AG20443 (cell line): ENCODE results near the gene CLIC4.
"Not testable (repeated sequence)": the region's sequence is repeated elsewhere in the genome, so short reads cannot be mapped to it uniquely, and the experiment has no call there.

Experiments used
- DNase-seq: peaks from one replicate; pipeline ENCODE4 v3.0.0; 2012; ENCODE audit warnings: low spot score, mixed read lengths

CLIC4 gene

DNA sequence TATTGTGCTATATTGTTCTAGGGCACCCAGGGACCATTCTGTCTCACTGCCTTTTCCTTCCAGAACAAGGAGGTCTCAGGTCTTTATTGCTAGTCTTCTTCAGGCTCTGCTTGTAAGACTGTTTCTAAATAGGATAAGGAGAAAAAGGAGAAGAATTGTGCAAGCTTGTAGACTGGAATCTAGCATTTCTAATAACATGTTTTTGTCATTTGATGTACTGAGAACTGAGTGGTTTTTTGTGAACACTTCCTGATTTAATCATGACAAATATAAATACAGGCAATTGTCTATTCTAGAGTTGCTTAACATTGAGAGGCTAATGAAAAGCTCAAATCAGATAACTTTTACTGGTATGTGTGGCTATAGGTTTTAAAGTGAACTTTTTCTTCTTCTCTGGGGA is 77.6 kb downstream of the CLIC4 start:
- no peak for DNase-seq

DNA sequence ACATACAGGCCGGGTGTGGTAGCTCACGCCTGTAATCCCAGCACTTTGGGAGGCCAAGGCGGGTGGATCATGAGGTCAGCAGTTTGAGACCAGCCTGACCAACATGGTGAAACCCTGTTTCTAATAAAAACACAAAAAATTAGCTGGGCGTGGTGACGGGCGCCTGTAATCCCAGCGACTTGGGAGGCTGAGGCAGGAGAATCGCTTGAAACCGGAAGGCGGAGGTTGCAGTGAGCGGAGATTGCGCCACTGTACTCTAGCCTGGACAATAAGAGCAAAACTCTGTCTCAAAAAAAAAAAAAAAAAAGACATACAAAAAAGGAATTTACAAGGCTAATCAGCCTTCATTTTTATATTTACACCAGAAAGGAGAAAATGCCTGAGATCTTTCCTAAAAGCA is 78.2 kb downstream of the CLIC4 start:
- not testable (repeated sequence) for DNase-seq

DNA sequence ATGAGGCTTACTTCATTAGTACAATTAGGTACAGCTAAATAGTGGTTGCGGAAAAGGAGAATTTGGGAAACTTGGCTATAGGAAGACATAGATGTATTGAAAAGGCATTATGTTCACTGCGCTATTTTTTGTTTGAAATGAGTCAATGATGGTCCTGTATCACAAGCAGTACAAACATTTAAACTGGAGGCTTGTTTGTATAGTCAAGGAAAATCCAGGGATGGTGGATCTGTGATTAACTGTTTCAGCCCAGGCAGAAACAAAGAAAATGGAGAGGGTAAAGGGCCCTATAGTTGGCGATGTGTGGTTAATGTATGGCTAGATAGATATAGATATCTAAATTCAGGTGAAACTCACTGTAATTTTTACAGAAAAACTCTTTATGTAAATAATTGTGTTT is 79.9 kb downstream of the CLIC4 start:
- DNase-seq = no peak

DNA sequence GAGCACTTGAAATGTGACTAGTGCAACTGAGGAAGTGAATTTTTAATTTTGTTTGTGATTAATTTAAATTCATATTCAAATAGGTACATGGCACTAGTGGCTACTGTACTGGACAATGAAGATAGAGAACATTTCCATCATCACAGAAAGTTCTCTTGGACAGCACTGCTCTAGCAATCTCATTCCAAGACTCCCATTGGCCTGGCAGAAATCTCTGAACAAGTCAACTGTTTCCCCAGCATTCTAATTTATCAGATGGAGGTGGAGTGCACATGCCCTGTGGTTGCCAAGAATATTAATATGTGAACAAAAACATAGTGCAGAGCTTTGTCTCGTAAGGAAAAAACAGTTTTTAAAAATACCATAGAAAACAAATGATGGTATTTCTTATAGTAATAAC is 81.3 kb downstream of the CLIC4 start:
- no peak for DNase-seq

DNA sequence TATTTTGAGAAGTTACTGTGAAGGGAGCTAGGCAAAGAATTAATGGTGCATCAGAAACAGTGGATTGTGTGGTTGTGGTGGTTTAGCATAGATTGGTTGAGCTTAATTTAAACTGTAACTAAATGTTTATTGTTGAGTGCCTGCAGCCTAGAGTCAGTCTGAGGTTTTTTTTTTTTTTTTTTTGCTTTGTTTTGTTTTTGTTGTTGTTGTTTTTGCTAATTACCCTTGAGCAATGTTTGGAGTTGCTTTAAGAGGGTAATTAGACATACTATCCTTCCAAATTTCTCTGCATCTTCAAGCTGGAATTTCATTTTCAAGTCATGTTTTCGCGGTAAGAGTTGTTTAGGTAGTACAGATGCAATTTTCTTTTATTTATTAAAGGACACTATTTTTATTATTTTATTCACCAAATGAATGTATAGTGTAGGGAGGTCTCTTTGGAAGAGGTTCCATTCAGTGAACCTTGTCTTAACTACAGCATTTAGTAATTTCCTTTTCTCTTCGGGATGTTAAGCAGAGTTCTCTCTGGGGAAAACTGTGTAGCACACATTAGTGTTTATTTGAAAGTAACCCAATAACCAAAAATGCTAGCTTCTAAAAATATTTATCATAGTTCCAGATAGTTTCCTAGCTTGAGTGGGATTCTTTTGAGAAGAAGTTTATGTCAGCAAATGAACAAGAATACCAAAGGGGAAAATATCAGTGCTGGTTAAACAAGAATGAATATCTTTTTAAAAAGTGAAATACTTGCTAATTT is 82.3 kb downstream of the CLIC4 start:
- DNase-seq = no peak

DNA sequence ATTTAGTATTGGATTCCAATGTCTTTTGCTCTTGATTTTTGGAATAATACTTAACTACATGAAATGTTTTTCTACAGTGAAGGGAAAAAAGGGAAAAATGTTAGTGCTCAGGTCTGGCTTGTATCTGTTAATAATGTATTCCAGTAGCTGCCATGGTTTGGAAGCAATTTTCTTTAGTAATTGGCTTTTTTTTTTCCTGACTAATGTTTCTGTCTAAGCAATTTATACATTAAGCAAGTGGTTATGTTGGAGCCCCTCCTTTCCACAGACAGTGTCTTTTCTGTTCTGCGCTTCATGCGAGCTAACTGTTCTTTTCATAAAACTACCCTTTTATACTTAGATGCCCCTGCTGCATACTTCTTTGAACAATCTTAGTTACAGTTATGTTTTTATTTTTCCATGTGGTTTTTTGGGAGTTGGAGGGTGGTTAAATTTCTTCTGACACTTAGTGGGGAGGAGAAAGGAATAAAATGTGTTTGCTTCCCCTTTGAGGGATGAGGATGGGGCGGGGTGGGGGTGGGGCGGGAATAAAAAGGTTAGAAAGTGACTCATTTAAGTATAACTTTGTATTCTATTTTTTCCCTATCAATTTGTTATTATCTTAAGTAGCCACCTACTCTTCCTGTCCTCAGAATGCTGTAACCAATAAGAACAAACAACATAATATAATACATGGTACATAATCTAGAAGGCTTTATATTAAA is 83.1 kb downstream of the CLIC4 start:
- DNase-seq = no peak

DNA sequence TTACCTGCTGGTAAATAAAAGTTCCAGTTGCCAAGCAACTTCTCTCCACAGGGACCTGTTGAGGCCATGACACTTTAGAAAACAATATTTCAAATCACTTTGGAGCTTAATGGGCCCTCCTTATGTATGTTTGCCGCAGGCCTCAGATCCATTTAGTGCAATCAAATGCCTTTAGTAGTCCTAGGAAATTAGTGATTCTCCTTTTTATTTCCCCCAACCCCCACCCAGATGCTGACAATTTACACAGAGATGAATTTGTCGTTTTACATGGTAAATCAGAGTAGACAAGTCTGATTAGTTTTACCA is 83.6 kb downstream of the CLIC4 start:
- no peak for DNase-seq

DNA sequence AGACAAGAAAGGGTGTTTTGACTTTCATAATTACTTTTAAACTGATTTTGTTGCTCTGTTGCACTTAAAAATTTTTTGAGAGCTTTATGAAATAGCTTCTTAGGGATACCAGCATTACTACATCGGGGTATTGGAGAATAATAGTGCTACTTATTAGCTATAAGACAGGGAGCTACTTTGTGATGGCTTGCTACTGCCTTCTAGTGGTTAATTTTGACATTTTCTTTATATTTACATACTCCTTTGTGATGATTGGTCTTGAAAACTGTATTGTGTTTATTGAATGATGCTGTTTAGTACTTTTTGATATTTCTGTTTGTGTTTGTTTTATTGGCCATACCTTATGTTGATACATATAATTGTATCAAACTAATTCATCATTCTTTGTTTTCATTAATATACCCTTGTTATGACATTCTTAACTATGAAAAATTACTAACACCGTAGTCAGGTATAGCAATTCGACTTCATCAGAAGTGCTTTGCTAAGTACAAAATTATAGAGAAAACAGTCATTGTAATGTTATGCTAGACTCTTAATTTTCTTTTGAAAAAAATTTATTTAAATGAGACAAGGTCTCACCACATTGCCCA is 85.5 kb downstream of the CLIC4 start:
- DNase-seq = peak; percentile 39

DNA sequence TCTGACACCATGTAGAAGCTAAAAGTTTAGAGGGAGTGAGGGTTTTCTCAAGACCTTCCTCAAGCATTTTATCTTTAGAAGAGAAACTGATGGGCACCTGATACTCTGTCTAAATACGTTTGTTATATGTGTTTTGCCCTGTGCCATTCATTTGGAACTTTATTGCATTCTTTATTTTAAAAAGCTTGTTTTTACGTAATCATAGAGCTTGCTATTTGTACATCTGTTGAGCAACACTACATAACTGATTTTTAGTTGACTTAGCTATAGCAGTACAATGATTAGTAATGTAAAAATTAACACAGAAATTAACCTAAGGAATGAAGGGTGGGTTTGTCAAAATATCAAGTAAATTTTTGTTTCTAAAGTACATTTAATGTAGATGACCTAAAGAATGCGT is 96.3 kb downstream of the CLIC4 start:
- DNase-seq = no peak

DNA sequence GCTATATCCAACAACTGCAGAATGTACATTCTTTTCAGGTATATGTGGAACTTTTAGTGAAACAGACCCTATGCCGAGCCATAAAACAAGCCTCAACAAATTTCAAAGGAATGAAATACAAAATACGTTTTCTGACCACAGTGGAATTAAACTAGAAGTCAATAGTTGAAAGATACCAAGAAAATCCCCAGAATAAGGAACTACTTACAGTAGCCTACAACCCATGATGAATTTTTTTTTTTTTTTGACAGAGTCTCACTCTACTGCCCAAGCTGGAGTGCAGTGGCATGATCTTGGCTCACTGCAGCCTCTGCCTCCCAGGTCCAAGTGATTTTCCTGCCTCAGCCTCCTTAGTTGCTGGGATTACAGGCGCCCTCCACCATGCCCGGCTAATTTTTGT is 101.4 kb downstream of the CLIC4 start:
- no peak for DNase-seq

DNA sequence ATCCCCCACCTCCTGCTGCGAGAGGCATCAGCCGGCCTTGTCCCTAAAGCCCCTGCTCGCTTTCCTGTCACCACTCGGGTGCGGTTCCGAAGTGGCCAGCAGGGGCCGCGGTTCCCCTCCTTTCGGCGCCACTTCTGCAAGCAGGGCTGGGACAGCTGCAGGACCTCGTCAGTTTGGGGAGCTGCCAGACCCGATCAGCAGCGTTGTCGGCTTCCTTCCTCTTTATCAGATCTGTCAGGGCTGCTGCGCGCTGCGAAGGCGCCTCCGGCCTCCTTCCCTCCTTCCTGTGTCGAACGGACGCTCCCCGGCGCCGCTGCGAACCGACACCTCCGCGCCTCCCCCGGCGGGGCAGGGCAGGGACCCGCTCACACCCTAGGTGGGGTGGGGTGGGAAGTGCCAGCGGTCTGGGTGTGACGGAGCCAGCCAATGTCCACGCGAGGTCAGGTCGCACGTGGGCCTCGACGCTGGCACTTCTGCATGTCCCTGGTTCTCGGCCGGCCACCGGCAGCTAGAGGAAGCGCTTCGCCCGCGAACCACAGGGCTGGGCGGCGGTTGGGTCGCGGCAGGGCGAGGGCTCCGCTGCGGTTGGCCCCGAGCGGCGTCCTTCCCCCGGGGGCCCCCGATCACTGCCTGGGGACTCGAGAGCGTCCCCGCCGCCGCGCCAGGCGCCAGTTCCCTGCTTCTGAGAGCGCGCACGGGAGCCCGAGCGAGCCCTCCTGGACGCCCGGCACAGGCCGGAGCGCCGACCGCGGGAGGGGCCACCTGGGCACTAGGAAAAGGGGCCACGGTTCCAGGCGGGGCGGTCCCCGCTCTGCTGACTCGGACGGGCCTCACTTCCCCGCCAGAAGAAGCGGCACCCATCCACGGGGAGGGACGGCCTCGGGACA is 103.0 kb downstream of the CLIC4 start:
- DNase-seq = peak; percentile 91

DNA sequence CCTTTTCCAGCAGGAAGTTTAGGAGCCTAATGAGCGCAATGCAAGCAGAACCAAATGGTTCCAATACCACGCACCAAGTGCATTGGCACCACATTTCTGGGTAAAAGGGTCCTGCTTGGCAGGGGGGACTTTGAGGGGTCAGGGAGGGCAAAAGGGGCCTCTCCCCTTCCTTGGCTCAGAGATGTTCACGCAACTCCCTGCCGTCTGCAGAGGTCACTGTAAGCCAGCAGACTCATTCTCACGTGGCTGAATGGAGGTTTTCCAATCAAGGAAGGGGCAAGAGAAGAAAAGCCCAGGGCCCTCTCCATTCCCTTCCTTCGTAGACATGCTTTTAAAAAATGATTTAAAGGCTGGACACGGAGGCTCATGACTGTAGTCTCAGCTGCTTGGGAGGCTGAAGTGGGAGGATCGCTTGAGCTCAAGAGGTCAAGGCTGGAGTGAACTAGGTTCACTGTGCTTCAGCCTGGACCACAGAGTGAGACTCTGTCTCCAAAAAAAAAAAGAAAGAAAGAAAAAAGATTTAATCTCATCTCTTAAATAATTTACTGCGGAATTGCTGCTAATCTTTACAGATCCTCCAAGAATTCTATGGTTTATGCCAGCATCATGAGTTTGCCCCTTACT is 104.5 kb downstream of the CLIC4 start:
- no peak for DNase-seq

DNA sequence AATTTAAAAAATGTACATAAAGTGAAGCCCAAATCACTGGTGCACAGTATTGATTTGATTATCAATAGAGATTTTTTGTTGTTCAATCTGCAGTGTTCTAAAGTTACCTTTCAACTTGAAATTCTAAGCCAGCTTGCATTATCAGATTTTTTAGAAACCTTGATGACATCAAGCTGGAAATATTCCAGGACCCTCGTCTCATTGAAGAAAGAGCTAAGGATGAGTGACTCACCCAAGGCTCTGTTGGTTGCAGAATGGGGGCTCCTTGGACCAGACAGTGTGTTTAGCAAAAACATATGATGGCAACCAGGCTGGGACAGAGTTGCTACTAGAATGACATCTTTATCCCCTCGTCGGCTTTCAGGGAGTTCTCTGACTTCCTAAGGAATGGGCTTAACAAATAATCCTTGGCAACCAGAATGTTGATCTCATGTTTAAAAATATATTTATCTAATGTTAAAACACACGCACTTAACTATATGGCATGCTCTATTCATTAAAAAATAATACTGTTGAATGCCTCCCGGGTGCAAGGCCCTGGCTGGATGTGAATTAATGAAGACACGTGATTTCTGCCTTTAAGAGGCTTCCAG is 105.2 kb downstream of the CLIC4 start:
- no peak for DNase-seq

DNA sequence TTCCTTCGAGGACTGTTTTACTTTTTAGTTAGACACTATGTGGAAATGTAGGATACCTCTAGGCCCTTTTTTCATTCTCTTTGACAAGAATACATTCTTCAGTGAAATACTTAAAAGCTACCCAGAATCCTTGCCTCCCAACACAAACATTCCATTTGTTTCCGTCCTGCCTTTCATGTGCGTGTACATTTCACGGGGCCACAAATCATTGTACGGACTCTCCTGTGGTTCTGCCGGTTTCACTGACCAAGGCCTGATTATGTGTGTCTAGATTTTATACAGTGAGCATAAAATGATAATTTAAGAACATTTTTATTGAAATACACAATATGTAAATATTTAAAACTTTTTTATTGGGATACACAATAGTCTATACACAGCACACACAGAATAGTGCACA is 108.4 kb downstream of the CLIC4 start:
- no peak for DNase-seq

DNA sequence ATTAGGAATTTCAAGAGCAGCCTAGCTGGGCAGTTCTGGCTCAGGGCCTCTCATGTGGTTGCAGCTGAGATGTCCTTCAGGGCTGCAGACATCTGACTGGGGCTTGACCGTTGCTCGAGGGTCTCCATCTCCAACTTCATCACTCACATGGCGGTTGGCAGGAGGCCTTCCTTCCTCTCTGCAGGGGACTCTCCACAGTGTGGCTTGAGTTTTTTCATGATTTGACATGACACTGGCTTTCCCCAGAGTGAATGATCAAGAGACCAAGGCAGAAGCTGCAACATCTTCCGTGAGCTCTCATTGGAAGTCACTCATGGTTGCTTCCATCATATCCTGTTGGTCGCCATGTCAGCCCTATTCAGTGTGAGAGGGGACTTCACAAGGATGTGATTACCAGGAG is 110.2 kb downstream of the CLIC4 start:
- no peak for DNase-seq

DNA sequence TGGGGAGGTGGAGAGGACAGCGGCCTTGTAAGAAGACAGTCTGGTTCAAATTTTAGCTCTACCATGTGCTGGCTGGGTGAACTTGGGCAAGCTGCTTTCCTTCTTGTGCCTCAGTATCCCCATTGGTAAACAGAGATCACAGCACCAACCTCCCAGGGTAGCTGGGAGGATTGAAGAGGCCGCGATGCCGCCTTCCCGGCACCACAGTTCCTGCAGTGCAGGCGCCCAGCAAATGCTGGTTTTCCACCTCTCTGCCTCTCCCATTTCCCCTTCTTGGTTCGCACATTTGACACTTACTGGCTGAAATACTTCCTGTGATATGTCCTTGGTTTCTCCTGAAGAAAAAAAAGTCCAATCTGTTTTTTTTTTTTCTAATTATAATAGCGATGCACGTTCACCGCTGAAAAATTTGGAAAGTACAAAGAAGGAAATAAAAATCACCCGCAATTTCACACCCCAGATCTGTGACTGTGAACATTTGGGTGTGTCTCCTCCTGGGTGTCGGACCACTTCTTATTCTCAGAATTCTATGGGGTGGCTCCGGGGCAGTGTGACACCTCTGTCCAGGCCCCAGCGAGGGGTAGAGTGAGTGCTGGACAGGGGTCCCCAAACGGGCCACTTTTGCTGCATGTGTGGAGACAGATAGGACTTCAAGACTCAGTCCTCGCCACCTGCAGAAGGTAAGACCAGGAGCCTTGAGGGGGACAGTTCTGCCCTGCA is 111.7 kb downstream of the CLIC4 start:
- DNase-seq = no peak

DNA sequence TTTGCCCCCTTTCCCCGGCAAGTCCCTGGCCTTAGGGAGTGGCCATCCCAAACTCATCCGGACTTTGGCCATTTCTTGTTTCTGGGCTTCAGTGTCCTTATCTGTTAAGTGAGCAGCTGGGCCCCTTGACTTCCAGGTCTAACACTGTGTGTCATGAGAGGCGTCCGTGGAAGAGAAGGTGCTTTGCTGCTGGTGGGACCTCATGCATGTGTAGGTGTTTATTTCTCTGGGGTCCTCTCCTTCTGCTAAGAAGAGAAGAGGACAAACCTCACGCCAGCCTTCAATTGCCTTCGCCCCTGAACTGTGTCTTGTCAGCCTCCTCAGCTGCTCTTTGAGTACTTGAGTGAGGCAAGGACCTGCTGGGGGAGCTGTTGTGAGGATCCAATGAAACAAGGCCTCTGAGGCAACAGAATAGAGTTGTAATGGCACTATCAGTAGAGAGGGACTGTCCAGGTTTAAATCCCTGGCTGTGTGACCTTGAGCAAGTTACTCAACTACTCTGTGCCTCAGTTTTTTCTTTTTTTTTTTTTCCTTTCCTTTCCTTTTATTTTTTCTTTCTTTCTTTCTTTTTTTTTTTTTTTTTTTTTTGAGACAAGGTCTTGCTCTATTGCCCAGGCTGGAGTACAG is 112.4 kb downstream of the CLIC4 start:
- DNase-seq = no peak

DNA sequence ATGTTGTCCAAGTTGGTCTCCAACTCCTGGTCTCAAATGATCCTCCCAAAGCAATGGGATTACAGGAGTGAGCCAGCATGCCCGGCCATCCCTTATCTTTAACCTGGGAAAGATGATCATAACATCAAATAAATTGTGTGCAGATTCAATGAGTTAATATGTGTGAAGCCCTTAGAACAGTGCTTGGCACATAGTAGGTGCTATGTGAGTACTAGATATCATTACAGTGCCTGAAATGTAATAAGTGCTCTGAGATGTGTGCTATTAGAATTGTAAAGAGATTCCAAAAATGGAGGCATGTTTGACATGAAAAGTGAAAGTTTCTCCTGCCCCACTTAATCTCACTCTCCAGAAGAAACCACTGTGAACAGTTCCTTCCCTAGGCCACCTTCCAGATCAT is 113.0 kb downstream of the CLIC4 start:
- no peak for DNase-seq

DNA sequence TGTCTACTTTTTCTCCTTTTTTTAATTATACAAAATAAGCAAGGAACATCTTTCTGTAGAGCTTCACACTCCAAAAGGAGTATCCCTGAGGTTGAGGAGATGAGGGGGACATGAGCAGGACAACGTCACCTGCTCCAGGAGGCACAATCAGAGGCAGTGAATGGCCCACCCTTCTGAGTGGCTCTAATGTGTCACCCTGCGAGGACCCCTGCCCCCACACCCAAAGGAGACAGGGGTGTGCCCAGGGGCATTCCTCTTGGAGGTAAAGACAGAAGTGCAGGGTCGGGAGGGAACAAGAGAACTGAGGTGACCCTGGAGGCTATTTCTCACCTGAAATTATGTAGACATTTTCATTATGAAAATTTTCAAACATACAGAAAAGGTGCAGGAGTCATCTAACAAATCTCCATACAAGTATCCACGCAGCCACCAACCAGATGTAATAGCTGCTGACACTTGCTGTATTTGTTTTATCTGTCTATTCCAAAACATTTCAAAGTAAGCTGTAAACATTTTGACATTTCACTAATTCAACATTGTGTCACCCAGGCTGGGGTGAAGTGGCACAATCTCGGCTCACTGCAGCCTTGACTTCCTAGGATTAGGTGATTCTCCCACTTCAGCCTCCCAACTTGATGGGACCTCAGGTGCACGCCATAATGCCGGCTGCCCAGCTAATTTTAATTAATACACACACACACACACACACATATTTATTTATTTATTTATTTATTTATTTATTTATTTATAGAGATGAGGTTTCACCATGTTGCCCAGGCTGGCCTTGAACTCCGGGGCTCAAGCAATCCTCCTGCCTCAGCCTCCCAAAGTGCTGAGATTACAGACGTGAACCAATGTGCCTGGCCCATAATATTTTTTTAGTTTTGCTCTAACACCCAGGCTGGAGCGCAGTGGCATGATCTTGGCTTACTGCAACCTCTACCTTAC is 114.1 kb downstream of the CLIC4 start:
- no peak for DNase-seq
